ENCODE measurements around the gene IRGQ.
"Not testable (repeated sequence)": the region's sequence is repeated elsewhere in the genome, so short reads cannot be mapped to it uniquely, and the experiment has no call there.

IRGQ gene

GRCh38 chr19:43591904-43592772, 3.8 kb downstream of the IRGQ start:
- DNase-seq, result no peak
- Histone ChIP-seq H3K36me3 (ENCODE audit: control insufficient read depth, insufficient read depth, low read length) (peaks cover 16% of the 10 kb centered on the region), H3K4me1 (ENCODE audit: control insufficient read depth, insufficient read depth, low read length, poor library complexity, severe bottlenecking) (peaks cover 12% of the 10 kb centered on the region), H3K27me3 (replicated peaks; ENCODE audit: control insufficient read depth, insufficient read depth, low read length, poor library complexity, severe bottlenecking) (no peaks in the 10 kb centered on the region), H3K27ac (ENCODE audit: insufficient read depth, low read length, poor library complexity, severe bottlenecking) (no peak overlapping the region), H3K9me3 (ENCODE audit: control insufficient read depth, low read length) (no peaks in the 10 kb centered on the region), H3K4me3 (ENCODE audit: insufficient read depth, low read depth, low read length, poor library complexity, severe bottlenecking) (no peak overlapping the region)

- Histone ChIP-seq H3K9me3 (ENCODE audit: control insufficient read depth, low read length) (no peaks in the 10 kb centered on the region), H3K27me3 (replicated peaks; ENCODE audit: control insufficient read depth, insufficient read depth, low read length, poor library complexity, severe bottlenecking) (no peaks in the 10 kb centered on the region), H3K27ac (ENCODE audit: insufficient read depth, low read length, poor library complexity, severe bottlenecking) (no peak overlapping the region), H3K4me3 (ENCODE audit: insufficient read depth, low read depth, low read length, poor library complexity, severe bottlenecking) (no peak overlapping the region), H3K4me1 (ENCODE audit: control insufficient read depth, insufficient read depth, low read length, poor library complexity, severe bottlenecking) (no peaks in the 10 kb centered on the region), H3K36me3 (ENCODE audit: control insufficient read depth, insufficient read depth, low read length) (peaks cover 16% of the 10 kb centered on the region)
- DNase-seq, result no peak
Observed at GRCh38 chr19:43589678-43590077, 6.3 kb downstream of the IRGQ start.

- Histone ChIP-seq H3K4me3 (ENCODE audit: insufficient read depth, low read depth, low read length, poor library complexity, severe bottlenecking) (no peak overlapping the region), H3K36me3 (ENCODE audit: control insufficient read depth, insufficient read depth, low read length) (peaks cover 16% of the 10 kb centered on the region), H3K9me3 (ENCODE audit: control insufficient read depth, low read length) (no peaks in the 10 kb centered on the region), H3K4me1 (ENCODE audit: control insufficient read depth, insufficient read depth, low read length, poor library complexity, severe bottlenecking) (no peaks in the 10 kb centered on the region), H3K27ac (ENCODE audit: insufficient read depth, low read length, poor library complexity, severe bottlenecking) (no peak overlapping the region), H3K27me3 (replicated peaks; ENCODE audit: control insufficient read depth, insufficient read depth, low read length, poor library complexity, severe bottlenecking) (no peaks in the 10 kb centered on the region)
- DNase-seq, result no peak
Observed at GRCh38 chr19:43589277-43589676, 6.7 kb downstream of the IRGQ start.

- H3K4me1 ChIP-seq (ENCODE audit: control insufficient read depth, insufficient read depth, low read length, poor library complexity, severe bottlenecking); DNase-seq; H3K9me3 ChIP-seq (ENCODE audit: control insufficient read depth, low read length); H3K27me3 ChIP-seq (replicated peaks; ENCODE audit: control insufficient read depth, insufficient read depth, low read length, poor library complexity, severe bottlenecking); H3K27ac ChIP-seq (ENCODE audit: insufficient read depth, low read length, poor library complexity, severe bottlenecking); H3K36me3 ChIP-seq (ENCODE audit: control insufficient read depth, insufficient read depth, low read length); H3K4me3 ChIP-seq (ENCODE audit: insufficient read depth, low read depth, low read length, poor library complexity, severe bottlenecking): not testable (repeated sequence)
Observed at GRCh38 chr19:43587029-43587428, 8.9 kb downstream of the IRGQ start.

- Histone ChIP-seq H3K4me3 (ENCODE audit: insufficient read depth, low read depth, low read length, poor library complexity, severe bottlenecking) (no peak overlapping the region), H3K36me3 (ENCODE audit: control insufficient read depth, insufficient read depth, low read length) (peaks cover 4% of the 10 kb centered on the region)
- DNase-seq, result no peak
Observed at GRCh38 chr19:43586346-43586745, 9.6 kb downstream of the IRGQ start.

GRCh38 chr19:43584484-43584883, 11.4 kb downstream of the IRGQ start:
- Histone ChIP-seq H3K4me1 (ENCODE audit: control insufficient read depth, insufficient read depth, low read length, poor library complexity, severe bottlenecking) (no peaks in the 10 kb centered on the region), H3K9me3 (ENCODE audit: control insufficient read depth, low read length) (no peaks in the 10 kb centered on the region), H3K36me3 (ENCODE audit: control insufficient read depth, insufficient read depth, low read length) (no peaks in the 10 kb centered on the region), H3K27ac (ENCODE audit: insufficient read depth, low read length, poor library complexity, severe bottlenecking) (no peak overlapping the region), H3K4me3 (ENCODE audit: insufficient read depth, low read depth, low read length, poor library complexity, severe bottlenecking) (no peak overlapping the region), H3K27me3 (replicated peaks; ENCODE audit: control insufficient read depth, insufficient read depth, low read length, poor library complexity, severe bottlenecking) (no peaks in the 10 kb centered on the region)
- DNase-seq, result no peak

More at GRCh38 chr19:43586346-43586745, 9.6 kb downstream of the IRGQ start:
- Histone ChIP-seq H3K4me1 (ENCODE audit: control insufficient read depth, insufficient read depth, low read length, poor library complexity, severe bottlenecking) (no peaks in the 10 kb centered on the region), H3K27me3 (replicated peaks; ENCODE audit: control insufficient read depth, insufficient read depth, low read length, poor library complexity, severe bottlenecking) (no peaks in the 10 kb centered on the region), H3K9me3 (ENCODE audit: control insufficient read depth, low read length) (no peaks in the 10 kb centered on the region), H3K27ac (ENCODE audit: insufficient read depth, low read length, poor library complexity, severe bottlenecking) (no peak overlapping the region)

GRCh38 chr19:43582495-43582894, 13.4 kb downstream of the IRGQ start:
- Histone ChIP-seq H3K36me3 (ENCODE audit: control insufficient read depth, insufficient read depth, low read length) (no peaks in the 10 kb centered on the region), H3K4me3 (ENCODE audit: insufficient read depth, low read depth, low read length, poor library complexity, severe bottlenecking) (no peak overlapping the region), H3K27me3 (replicated peaks; ENCODE audit: control insufficient read depth, insufficient read depth, low read length, poor library complexity, severe bottlenecking) (no peaks in the 10 kb centered on the region), H3K4me1 (ENCODE audit: control insufficient read depth, insufficient read depth, low read length, poor library complexity, severe bottlenecking) (no peaks in the 10 kb centered on the region), H3K9me3 (ENCODE audit: control insufficient read depth, low read length) (no peaks in the 10 kb centered on the region), H3K27ac (ENCODE audit: insufficient read depth, low read length, poor library complexity, severe bottlenecking) (no peak overlapping the region)
- no peak for DNase-seq

- DNase-seq, result no peak
- no peaks in the 10 kb centered on the region for H3K27me3 ChIP-seq (replicated peaks; ENCODE audit: control insufficient read depth, insufficient read depth, low read length, poor library complexity, severe bottlenecking)
- H3K4me3 ChIP-seq (ENCODE audit: insufficient read depth, low read depth, low read length, poor library complexity, severe bottlenecking), result no peak overlapping the region
- no peaks in the 10 kb centered on the region for H3K9me3 ChIP-seq (ENCODE audit: control insufficient read depth, low read length)
- no peaks in the 10 kb centered on the region for H3K4me1 ChIP-seq (ENCODE audit: control insufficient read depth, insufficient read depth, low read length, poor library complexity, severe bottlenecking)
- no peaks in the 10 kb centered on the region for H3K36me3 ChIP-seq (ENCODE audit: control insufficient read depth, insufficient read depth, low read length)
- no peak overlapping the region for H3K27ac ChIP-seq (ENCODE audit: insufficient read depth, low read length, poor library complexity, severe bottlenecking)
Observed at GRCh38 chr19:43581467-43581866, 14.5 kb downstream of the IRGQ start.

GRCh38 chr19:43578787-43579186, 17.1 kb downstream of the IRGQ start:
- H3K4me3 ChIP-seq (ENCODE audit: insufficient read depth, low read depth, low read length, poor library complexity, severe bottlenecking), result no peak overlapping the region
- DNase-seq, result no peak
- H3K9me3 ChIP-seq (ENCODE audit: control insufficient read depth, low read length), result no peaks in the 10 kb centered on the region
- H3K36me3 ChIP-seq (ENCODE audit: control insufficient read depth, insufficient read depth, low read length), result no peaks in the 10 kb centered on the region
- peaks cover 16% of the 10 kb centered on the region for H3K4me1 ChIP-seq (ENCODE audit: control insufficient read depth, insufficient read depth, low read length, poor library complexity, severe bottlenecking)
- H3K27ac ChIP-seq (ENCODE audit: insufficient read depth, low read length, poor library complexity, severe bottlenecking), result no peak overlapping the region
- no peaks in the 10 kb centered on the region for H3K27me3 ChIP-seq (replicated peaks; ENCODE audit: control insufficient read depth, insufficient read depth, low read length, poor library complexity, severe bottlenecking)

- Histone ChIP-seq H3K4me3 (ENCODE audit: insufficient read depth, low read depth, low read length, poor library complexity, severe bottlenecking) (peak overlapping the region; percentile 36), H3K27ac (ENCODE audit: insufficient read depth, low read length, poor library complexity, severe bottlenecking) (peak overlapping the region; percentile 39), H3K9me3 (ENCODE audit: control insufficient read depth, low read length) (no peaks in the 10 kb centered on the region), H3K36me3 (ENCODE audit: control insufficient read depth, insufficient read depth, low read length) (no peaks in the 10 kb centered on the region), H3K4me1 (ENCODE audit: control insufficient read depth, insufficient read depth, low read length, poor library complexity, severe bottlenecking) (peaks cover 16% of the 10 kb centered on the region), H3K27me3 (replicated peaks; ENCODE audit: control insufficient read depth, insufficient read depth, low read length, poor library complexity, severe bottlenecking) (no peaks in the 10 kb centered on the region)
- no peak for DNase-seq
Observed at GRCh38 chr19:43575955-43576878, 19.7 kb downstream of the IRGQ start.

Measured in effector memory CD4-positive, alpha-beta T cell (primary cell).